ENCODE results near the gene ZBTB45. TPM values are rescaled to one million over a fixed set of nuclear protein-coding genes. Genes with fewer than 3 reads are reported as not detected.

Gene ZBTB45
- total RNA-seq, 1 experiment from 2014 or later = 19.7 TPM

DNA sequence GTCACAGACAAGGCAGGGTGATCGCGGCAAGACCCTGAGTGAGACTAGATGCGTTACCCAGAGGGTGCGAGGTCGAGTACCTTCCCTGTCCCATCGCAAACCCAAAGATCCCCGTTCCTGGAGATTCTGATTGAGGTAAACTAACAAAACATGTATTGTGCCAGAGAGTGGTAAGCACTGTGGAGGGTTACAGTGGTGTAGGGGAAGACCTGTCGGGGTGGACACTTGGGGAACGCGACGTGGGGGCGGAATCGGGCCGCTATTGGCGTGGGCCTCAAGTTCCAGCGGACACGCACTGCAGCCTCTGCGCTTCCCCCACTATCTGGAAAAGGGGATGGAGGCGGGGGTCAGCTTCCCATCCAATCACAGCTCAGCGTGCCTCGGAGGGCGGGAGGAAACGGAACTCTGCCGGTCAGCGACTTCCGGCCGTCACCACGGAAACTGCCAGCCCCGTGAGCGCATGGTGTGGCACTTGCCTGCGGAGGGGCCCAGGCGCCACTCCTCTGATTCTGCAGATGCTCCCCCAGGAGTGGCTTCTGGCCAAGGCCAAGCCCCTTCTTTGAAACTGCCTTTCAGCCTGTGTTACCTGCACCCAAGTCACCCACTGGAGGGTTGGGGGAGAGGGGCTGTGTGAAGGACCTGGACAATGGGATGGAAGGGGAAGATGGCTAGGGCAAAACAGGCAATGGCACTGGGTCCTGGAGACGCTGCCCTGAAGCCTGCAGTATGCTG, 39.8 kb upstream of the ZBTB45 start (continued):
- TF ChIP-seq, protein P1, sequence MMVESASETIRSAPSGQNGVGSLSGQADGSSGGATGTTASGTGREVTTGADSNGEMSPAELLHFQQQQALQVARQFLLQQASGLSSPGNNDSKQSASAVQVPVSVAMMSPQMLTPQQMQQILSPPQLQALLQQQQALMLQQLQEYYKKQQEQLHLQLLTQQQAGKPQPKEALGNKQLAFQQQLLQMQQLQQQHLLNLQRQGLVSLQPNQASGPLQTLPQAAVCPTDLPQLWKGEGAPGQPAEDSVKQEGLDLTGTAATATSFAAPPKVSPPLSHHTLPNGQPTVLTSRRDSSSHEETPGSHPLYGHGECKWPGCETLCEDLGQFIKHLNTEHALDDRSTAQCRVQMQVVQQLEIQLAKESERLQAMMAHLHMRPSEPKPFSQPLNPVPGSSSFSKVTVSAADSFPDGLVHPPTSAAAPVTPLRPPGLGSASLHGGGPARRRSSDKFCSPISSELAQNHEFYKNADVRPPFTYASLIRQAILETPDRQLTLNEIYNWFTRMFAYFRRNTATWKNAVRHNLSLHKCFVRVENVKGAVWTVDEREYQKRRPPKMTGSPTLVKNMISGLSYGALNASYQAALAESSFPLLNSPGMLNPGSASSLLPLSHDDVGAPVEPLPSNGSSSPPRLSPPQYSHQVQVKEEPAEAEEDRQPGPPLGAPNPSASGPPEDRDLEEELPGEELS (CRISPR knock-in tag; IDR thresholded peaks at IDR 0.05) = peak; percentile 75

DNA sequence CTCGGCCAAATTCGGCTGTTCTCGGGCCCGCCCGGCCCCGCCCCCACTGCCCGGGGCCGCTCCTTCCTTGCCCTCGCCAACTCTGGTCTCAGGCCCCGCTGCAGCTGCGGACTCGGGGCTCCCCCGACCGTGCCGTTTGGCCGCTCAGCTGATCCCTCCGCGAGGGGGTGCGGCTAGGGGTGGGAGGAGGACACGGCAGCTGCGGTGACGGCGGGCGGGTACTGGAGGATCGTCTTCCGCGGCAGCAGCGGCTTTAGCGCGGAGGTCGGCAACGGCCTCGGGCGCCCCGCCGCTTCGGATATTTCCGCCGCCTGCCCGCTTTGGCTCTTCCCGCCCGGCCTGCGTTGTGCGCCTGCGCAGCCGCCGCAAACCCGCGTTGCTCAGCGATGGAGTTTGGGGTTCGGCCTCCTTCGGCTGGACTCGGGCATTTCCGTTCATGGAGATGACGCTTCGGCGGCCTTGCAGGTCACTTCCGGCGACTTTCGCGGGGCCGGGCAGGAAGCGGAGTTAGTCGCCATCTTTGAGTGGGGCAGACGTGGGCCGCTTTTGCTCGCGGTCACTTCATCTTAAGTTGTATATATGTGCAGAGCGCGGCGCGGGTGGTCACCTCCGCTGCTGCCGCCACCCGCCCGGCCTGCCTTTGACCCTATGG, 39.1 kb upstream of the ZBTB45 start:
- Mint-ChIP-seq H3K9me3 (no peaks in the 10 kb centered on the region), H3K27ac (peak overlapping the region; percentile 100), H3K4me1 (peaks cover 41% of the 10 kb centered on the region), H3K27me3 (ENCODE audit: low read depth) (peaks cover 43% of the 10 kb centered on the region), H3K36me3 (peaks cover 17% of the 10 kb centered on the region), H3K4me3 (peak overlapping the region; percentile 97)
- peak; percentile 100 for DNase-seq (ENCODE audit: low spot score)
- POLR2A ChIA-PET = interaction anchor here (0.6 to 2.8 kb wide), 6 partner anchors 13 to 656 kb away, joined by 3 to 12 read pairs (median 6); partner anchors contain the start of genes TRIM28 and ZBTB45
- CTCF ChIA-PET = interaction anchor here (0.9 to 2.4 kb wide), 6 partner anchors 16 to 45 kb away, joined by 3 to 19 read pairs (median 7); partner anchors contain the start of gene ZBTB45
- peak; percentile 59 for ATAC-seq
- TF ChIP-seq, protein P2, sequence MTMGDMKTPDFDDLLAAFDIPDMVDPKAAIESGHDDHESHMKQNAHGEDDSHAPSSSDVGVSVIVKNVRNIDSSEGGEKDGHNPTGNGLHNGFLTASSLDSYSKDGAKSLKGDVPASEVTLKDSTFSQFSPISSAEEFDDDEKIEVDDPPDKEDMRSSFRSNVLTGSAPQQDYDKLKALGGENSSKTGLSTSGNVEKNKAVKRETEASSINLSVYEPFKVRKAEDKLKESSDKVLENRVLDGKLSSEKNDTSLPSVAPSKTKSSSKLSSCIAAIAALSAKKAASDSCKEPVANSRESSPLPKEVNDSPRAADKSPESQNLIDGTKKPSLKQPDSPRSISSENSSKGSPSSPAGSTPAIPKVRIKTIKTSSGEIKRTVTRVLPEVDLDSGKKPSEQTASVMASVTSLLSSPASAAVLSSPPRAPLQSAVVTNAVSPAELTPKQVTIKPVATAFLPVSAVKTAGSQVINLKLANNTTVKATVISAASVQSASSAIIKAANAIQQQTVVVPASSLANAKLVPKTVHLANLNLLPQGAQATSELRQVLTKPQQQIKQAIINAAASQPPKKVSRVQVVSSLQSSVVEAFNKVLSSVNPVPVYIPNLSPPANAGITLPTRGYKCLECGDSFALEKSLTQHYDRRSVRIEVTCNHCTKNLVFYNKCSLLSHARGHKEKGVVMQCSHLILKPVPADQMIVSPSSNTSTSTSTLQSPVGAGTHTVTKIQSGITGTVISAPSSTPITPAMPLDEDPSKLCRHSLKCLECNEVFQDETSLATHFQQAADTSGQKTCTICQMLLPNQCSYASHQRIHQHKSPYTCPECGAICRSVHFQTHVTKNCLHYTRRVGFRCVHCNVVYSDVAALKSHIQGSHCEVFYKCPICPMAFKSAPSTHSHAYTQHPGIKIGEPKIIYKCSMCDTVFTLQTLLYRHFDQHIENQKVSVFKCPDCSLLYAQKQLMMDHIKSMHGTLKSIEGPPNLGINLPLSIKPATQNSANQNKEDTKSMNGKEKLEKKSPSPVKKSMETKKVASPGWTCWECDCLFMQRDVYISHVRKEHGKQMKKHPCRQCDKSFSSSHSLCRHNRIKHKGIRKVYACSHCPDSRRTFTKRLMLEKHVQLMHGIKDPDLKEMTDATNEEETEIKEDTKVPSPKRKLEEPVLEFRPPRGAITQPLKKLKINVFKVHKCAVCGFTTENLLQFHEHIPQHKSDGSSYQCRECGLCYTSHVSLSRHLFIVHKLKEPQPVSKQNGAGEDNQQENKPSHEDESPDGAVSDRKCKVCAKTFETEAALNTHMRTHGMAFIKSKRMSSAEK (CRISPR knock-in tag; IDR thresholded peaks at IDR 0.05; ENCODE audit: borderline replicate concordance) = no peak
- TF ChIP-seq GRHL2 (CRISPR knock-in tag; IDR thresholded peaks at IDR 0.05; ENCODE audit: insufficient replicate concordance, severe bottlenecking) (no peak), ZNF416 (CRISPR knock-in tag; IDR thresholded peaks at IDR 0.05) (no peak), NFATC4 (CRISPR knock-in tag; IDR thresholded peaks at IDR 0.05) (no peak), CREM (CRISPR knock-in tag; IDR thresholded peaks at IDR 0.05) (no peak), EMX1 (CRISPR knock-in tag; IDR thresholded peaks at IDR 0.05) (no peak), ZNF671 (CRISPR knock-in tag; IDR thresholded peaks at IDR 0.05) (no peak), HMGA2 (CRISPR knock-in tag; IDR thresholded peaks at IDR 0.05) (no peak), NR3C1 (CRISPR knock-in tag; conservative IDR thresholded peaks at IDR 0.05; ENCODE audit: low read depth) (no peak), ELF4 (CRISPR knock-in tag; IDR thresholded peaks at IDR 0.05; ENCODE audit: low read depth) (0 out of 2 replicates have a peak, but pooled peaks have one; percentile 54), SMAD3 (CRISPR knock-in tag; IDR thresholded peaks at IDR 0.05; ENCODE audit: borderline replicate concordance) (no peak), ZNF121 (CRISPR knock-in tag; IDR thresholded peaks at IDR 0.05) (no peak)
- TF ChIP-seq, protein P3, sequence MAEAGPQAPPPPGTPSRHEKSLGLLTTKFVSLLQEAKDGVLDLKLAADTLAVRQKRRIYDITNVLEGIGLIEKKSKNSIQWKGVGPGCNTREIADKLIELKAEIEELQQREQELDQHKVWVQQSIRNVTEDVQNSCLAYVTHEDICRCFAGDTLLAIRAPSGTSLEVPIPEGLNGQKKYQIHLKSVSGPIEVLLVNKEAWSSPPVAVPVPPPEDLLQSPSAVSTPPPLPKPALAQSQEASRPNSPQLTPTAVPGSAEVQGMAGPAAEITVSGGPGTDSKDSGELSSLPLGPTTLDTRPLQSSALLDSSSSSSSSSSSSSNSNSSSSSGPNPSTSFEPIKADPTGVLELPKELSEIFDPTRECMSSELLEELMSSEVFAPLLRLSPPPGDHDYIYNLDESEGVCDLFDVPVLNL (CRISPR knock-in tag; IDR thresholded peaks at IDR 0.05; ENCODE audit: borderline replicate concordance, low read depth) = no peak; the same call in 1 of the 2 replicates
- TF ChIP-seq, protein P4, sequence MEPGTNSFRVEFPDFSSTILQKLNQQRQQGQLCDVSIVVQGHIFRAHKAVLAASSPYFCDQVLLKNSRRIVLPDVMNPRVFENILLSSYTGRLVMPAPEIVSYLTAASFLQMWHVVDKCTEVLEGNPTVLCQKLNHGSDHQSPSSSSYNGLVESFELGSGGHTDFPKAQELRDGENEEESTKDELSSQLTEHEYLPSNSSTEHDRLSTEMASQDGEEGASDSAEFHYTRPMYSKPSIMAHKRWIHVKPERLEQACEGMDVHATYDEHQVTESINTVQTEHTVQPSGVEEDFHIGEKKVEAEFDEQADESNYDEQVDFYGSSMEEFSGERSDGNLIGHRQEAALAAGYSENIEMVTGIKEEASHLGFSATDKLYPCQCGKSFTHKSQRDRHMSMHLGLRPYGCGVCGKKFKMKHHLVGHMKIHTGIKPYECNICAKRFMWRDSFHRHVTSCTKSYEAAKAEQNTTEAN (CRISPR knock-in tag; IDR thresholded peaks at IDR 0.05) = no peak
- TF ChIP-seq, protein P5, sequence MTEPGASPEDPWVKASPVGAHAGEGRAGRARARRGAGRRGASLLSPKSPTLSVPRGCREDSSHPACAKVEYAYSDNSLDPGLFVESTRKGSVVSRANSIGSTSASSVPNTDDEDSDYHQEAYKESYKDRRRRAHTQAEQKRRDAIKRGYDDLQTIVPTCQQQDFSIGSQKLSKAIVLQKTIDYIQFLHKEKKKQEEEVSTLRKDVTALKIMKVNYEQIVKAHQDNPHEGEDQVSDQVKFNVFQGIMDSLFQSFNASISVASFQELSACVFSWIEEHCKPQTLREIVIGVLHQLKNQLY (CRISPR knock-in tag; IDR thresholded peaks at IDR 0.05) = no peak
- TF ChIP-seq, protein P6, sequence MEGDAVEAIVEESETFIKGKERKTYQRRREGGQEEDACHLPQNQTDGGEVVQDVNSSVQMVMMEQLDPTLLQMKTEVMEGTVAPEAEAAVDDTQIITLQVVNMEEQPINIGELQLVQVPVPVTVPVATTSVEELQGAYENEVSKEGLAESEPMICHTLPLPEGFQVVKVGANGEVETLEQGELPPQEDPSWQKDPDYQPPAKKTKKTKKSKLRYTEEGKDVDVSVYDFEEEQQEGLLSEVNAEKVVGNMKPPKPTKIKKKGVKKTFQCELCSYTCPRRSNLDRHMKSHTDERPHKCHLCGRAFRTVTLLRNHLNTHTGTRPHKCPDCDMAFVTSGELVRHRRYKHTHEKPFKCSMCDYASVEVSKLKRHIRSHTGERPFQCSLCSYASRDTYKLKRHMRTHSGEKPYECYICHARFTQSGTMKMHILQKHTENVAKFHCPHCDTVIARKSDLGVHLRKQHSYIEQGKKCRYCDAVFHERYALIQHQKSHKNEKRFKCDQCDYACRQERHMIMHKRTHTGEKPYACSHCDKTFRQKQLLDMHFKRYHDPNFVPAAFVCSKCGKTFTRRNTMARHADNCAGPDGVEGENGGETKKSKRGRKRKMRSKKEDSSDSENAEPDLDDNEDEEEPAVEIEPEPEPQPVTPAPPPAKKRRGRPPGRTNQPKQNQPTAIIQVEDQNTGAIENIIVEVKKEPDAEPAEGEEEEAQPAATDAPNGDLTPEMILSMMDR (IDR thresholded peaks at IDR 0.05) = no peak
- TF ChIP-seq, protein P7, sequence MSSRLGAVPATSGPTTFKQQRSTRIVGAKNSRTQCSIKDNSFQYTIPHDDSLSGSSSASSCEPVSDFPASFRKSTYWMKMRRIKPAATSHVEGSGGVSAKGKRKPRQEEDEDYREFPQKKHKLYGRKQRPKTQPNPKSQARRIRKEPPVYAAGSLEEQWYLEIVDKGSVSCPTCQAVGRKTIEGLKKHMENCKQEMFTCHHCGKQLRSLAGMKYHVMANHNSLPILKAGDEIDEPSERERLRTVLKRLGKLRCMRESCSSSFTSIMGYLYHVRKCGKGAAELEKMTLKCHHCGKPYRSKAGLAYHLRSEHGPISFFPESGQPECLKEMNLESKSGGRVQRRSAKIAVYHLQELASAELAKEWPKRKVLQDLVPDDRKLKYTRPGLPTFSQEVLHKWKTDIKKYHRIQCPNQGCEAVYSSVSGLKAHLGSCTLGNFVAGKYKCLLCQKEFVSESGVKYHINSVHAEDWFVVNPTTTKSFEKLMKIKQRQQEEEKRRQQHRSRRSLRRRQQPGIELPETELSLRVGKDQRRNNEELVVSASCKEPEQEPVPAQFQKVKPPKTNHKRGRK (CRISPR knock-in tag; IDR thresholded peaks at IDR 0.05; ENCODE audit: borderline replicate concordance) = no peak
- TF ChIP-seq, protein P8, sequence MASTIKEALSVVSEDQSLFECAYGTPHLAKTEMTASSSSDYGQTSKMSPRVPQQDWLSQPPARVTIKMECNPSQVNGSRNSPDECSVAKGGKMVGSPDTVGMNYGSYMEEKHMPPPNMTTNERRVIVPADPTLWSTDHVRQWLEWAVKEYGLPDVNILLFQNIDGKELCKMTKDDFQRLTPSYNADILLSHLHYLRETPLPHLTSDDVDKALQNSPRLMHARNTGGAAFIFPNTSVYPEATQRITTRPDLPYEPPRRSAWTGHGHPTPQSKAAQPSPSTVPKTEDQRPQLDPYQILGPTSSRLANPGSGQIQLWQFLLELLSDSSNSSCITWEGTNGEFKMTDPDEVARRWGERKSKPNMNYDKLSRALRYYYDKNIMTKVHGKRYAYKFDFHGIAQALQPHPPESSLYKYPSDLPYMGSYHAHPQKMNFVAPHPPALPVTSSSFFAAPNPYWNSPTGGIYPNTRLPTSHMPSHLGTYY (CRISPR knock-in tag; IDR thresholded peaks at IDR 0.05) = no peak

Data from WTC11 (cell line).